ENCODE results near the gene CHI3L1. TPM values are rescaled to one million over a fixed set of nuclear protein-coding genes. Genes with fewer than 3 reads are reported as not detected.

The CHI3L1 gene
- total and polyA plus RNA-seq, 8 donors: 1.7 to 12.1 (median 7.9) TPM

DNA sequence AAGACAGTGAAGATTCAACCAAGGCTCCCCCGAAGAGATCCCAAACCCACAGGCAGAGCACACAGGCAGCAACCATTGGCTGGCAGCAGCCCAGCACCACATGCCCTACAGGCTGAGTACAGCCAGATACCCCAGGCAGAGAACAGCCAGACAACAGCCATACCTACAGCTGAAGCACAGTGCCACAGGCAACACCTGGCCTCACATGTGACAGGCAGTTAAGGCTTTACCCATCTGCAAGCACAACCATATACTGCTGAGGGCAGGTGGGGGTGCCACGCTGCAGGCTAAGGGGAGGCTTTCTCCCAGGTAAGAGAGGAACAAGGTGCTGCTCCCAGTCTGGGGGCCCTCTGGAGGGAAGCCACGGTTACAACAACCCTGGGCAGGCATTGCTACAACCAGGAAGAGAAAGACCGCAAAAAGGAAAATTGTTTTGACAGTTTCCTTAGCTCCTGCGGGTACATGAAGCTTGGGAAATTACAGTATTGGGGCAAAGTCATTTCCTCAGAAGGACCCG, 30.7 kb upstream of the CHI3L1 start:
- FAIRE-seq (no peak), ATAC-seq (peak in 3 of 4 donors; percentile 53 to 65 (median 60)), DNase-seq (peak in 1 of 6 donors; percentile 24)
- no peak overlapping the region for H3K4me3 ChIP-seq
- intact Hi-C loops (cut with DNase I): loop anchor here in 2 of 3 donors (5.0 kb wide), 4 partner anchors 95 to 180 kb away; no protein-coding TSS in a partner anchor
- H3K4me1 ChIP-seq: no peaks in the 10 kb centered on the region
- no peaks in the 10 kb centered on the region for H3K9me3 ChIP-seq
- 35 to 42% methylated on average over 6 of the region's 6 CpGs for WGBS, 2 donors
- H3K27ac ChIP-seq: no peak overlapping the region
- no peaks in the 10 kb centered on the region for H3K36me3 ChIP-seq
- TF ChIP-seq, protein P1, sequence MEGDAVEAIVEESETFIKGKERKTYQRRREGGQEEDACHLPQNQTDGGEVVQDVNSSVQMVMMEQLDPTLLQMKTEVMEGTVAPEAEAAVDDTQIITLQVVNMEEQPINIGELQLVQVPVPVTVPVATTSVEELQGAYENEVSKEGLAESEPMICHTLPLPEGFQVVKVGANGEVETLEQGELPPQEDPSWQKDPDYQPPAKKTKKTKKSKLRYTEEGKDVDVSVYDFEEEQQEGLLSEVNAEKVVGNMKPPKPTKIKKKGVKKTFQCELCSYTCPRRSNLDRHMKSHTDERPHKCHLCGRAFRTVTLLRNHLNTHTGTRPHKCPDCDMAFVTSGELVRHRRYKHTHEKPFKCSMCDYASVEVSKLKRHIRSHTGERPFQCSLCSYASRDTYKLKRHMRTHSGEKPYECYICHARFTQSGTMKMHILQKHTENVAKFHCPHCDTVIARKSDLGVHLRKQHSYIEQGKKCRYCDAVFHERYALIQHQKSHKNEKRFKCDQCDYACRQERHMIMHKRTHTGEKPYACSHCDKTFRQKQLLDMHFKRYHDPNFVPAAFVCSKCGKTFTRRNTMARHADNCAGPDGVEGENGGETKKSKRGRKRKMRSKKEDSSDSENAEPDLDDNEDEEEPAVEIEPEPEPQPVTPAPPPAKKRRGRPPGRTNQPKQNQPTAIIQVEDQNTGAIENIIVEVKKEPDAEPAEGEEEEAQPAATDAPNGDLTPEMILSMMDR (IDR thresholded peaks at IDR 0.05): no peak
- no peaks in the 10 kb centered on the region for H3K27me3 ChIP-seq

DNA sequence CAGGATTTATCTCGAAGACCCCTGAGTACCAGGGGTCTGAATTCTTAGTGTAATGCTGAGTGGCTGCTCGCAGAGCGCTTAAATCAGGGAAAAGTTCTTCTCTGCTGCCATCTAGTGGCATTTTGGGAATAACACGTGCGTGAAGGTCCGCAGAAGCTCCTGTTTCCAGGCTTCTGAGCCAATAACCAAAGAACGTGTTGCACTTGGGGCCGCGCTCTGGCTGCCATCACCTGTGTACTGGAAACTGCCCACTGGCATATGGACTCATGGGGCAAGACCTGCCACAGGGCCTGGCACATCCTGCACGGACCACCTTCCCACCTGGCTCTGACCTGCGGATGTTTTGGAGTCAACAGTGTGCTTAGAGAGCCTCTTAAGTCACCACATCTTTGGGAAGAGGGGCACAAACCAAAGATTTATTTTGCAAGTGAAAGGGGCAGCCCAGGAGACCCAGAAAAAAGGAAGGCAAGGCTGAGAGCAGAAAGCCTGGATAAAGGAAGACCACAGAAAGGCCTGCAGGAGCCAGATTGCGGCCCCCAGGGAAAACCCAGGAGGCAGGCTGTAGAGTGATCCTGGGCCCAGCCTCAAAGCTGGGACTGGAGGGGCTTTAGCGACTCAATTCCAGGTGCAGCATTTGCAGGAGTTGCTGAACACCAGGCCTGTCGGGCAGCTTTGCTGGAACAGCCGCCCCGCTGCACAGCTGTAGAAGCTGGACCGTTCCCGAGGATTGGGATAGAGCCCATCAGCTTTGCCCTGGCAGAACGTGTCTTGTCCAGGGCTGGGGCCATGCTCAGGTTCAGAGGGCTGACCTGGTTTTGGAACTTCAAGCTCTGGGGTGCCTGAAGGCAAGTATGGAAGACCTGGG, 30.0 kb upstream of the CHI3L1 start:
- Histone ChIP-seq H3K27ac (no peak overlapping the region), H3K9me3 (no peaks in the 10 kb centered on the region), H3K4me3 (no peak overlapping the region), H3K27me3 (no peaks in the 10 kb centered on the region), H3K4me1 (no peaks in the 10 kb centered on the region), H3K36me3 (no peaks in the 10 kb centered on the region)
- peak in 2 of 6 donors; percentile 42 to 67 for DNase-seq
- peak; percentile 72 to 91 (median 87) for ATAC-seq
- TF ChIP-seq, protein P1 (IDR thresholded peaks at IDR 0.05): peak; percentile 68 to 79 (median 74)
- no peak for FAIRE-seq
- WGBS, 2 donors: 30 to 31% methylated on average over 19 of the region's 19 CpGs
- intact Hi-C loops (cut with DNase I): loop anchor here in 2 of 3 donors (5.0 kb wide), 4 partner anchors 94 to 179 kb away; no protein-coding TSS in a partner anchor

DNA sequence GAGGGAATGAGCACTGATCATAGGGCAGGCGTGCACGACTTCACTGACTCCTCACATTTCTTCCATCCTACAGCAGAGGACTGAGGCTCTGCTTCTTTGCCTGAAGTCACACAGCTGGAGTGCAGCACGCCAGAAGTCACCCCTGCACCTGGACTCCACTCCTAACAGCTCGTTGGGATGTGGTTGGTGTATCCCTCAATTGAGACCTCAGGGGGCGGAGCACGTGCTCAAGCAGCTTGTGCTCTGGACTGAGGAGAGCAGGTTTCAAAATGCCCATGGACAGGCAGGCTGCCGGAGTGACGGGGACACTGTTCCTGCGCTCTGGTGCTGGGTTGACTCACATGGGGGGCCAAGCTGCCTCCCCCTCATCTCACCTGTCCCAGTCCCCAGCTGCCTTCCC, 29.1 kb upstream of the CHI3L1 start:
- H3K9me3 ChIP-seq: no peaks in the 10 kb centered on the region
- TF ChIP-seq, protein P1 (IDR thresholded peaks at IDR 0.05): no peak
- no peaks in the 10 kb centered on the region for H3K4me1 ChIP-seq
- H3K27me3 ChIP-seq: no peaks in the 10 kb centered on the region
- WGBS, 2 donors: 66% methylated on average over 9 of the region's 9 CpGs
- H3K27ac ChIP-seq: no peak overlapping the region
- FAIRE-seq (no peak), DNase-seq (no peak), ATAC-seq (no peak)
- H3K4me3 ChIP-seq: no peak overlapping the region
- no peaks in the 10 kb centered on the region for H3K36me3 ChIP-seq
- intact Hi-C loops (cut with DNase I): loop anchor here in 2 of 3 donors (5.0 kb wide), 4 partner anchors 93 to 178 kb away; no protein-coding TSS in a partner anchor

DNA sequence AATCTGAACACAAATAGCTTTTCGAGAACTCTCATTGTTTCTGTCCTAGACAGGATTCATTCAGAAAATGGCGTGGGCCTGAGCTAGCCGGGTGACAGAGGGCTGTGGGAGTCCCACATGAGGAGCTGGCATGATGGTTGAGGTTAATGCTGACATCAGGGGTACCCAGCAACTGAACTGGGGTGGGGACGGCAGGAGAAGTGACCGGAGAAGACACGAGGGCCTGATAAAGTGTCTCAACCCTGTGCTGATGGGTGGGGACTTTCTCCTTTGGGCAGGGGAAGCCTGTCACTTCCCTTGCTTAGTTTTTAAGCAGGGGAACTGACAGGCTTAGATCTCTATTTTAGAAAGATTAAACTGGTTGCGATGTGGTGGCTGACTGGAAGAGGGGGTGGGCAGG, 28.4 kb upstream of the CHI3L1 start:
- WGBS, 2 donors: 74 to 87% methylated on average over 7 of the region's 7 CpGs
- intact Hi-C loops (cut with DNase I): loop anchor here in 2 of 3 donors (5.0 kb wide), 4 partner anchors 93 to 178 kb away; no protein-coding TSS in a partner anchor
- DNase-seq: no peak
- H3K27ac ChIP-seq: no peak overlapping the region
- ATAC-seq: no peak
- TF ChIP-seq, protein P1 (IDR thresholded peaks at IDR 0.05): no peak
- no peaks in the 10 kb centered on the region for H3K36me3 ChIP-seq
- no peak for FAIRE-seq
- H3K4me1 ChIP-seq: no peaks in the 10 kb centered on the region
- H3K9me3 ChIP-seq: no peaks in the 10 kb centered on the region
- H3K4me3 ChIP-seq: no peak overlapping the region
- H3K27me3 ChIP-seq: no peaks in the 10 kb centered on the region

Data from pancreas (tissue), 10 donors.